ENCODE measurements around the gene DCLK1. TPM values are rescaled to one million over a fixed set of nuclear protein-coding genes. Genes with fewer than 3 reads are reported as not detected.

The DCLK1 gene
- total RNA-seq, 1 experiment from 2014 or later, result 36.2 TPM

- no peak overlapping the region for H3K14ac ChIP-seq (ENCODE audit: insufficient read depth, low read length)
- H3K27ac Mint-ChIP-seq, result peak overlapping the region in 2 of 3 experiments; percentile 16 to 31; a peak in 3 of 7 replicates
- H3K79me2 ChIP-seq (ENCODE audit: insufficient read depth, low read length), result no peaks in the 10 kb centered on the region
- no peaks in the 10 kb centered on the region for H3K27me3 Mint-ChIP-seq (ENCODE audit: low read depth)
- WGBS (ENCODE audit: extremely low coverage, insufficient read length, low lambda C conversion rate), result no CpG with 5 or more reads among the region's 7 CpGs
- H3K23ac ChIP-seq (ENCODE audit: insufficient read length, low read depth, low read length), result no peak overlapping the region
- no peak overlapping the region for H3K27ac ChIP-seq (ENCODE audit: insufficient read length, low read depth, low read length)
- H2AFZ ChIP-seq (ENCODE audit: low read length), result no peak overlapping the region
- H3K79me1 ChIP-seq (ENCODE audit: insufficient read depth, low read depth, low read length, poor library complexity, severe bottlenecking), result no peaks in the 10 kb centered on the region
- no peak overlapping the region for H2AK5ac ChIP-seq (ENCODE audit: insufficient read length, low read length)
- no peak overlapping the region for H2BK120ac ChIP-seq (ENCODE audit: low read depth, low read length, poor library complexity, severe bottlenecking)
- H2BK12ac ChIP-seq (ENCODE audit: insufficient read length, low read depth, low read length), result no peak overlapping the region
- H4K8ac ChIP-seq (replicated peaks; ENCODE audit: insufficient read length, low read depth, low read length), result no peak overlapping the region
- no peak overlapping the region for H3K18ac ChIP-seq (ENCODE audit: insufficient read length, low read depth, low read length)
- H3K56ac ChIP-seq (ENCODE audit: insufficient read length, low read depth, low read length), result no peak overlapping the region
- no peaks in the 10 kb centered on the region for H3K9me3 Mint-ChIP-seq
- no peak overlapping the region for H3K4ac ChIP-seq (ENCODE audit: low read depth, low read length)
- H4K91ac ChIP-seq (ENCODE audit: insufficient read length, low read depth, low read length), result no peak overlapping the region
- H3K23me2 ChIP-seq (ENCODE audit: insufficient read length, low read depth, low read length, poor library complexity, severe bottlenecking), result no peaks in the 10 kb centered on the region
- H3K4me2 ChIP-seq (ENCODE audit: insufficient read depth, insufficient read length, low read length), result no peak overlapping the region
- no peaks in the 10 kb centered on the region for H3K27me3 ChIP-seq (ENCODE audit: insufficient read depth, low read length)
- H3K4me1 ChIP-seq (ENCODE audit: insufficient read depth, low read length), result no peaks in the 10 kb centered on the region
- DNase-seq, result no peak
- TF ChIP-seq, protein P1, sequence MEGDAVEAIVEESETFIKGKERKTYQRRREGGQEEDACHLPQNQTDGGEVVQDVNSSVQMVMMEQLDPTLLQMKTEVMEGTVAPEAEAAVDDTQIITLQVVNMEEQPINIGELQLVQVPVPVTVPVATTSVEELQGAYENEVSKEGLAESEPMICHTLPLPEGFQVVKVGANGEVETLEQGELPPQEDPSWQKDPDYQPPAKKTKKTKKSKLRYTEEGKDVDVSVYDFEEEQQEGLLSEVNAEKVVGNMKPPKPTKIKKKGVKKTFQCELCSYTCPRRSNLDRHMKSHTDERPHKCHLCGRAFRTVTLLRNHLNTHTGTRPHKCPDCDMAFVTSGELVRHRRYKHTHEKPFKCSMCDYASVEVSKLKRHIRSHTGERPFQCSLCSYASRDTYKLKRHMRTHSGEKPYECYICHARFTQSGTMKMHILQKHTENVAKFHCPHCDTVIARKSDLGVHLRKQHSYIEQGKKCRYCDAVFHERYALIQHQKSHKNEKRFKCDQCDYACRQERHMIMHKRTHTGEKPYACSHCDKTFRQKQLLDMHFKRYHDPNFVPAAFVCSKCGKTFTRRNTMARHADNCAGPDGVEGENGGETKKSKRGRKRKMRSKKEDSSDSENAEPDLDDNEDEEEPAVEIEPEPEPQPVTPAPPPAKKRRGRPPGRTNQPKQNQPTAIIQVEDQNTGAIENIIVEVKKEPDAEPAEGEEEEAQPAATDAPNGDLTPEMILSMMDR (conservative IDR thresholded peaks at IDR 0.05), result no peak
- no peak overlapping the region for H4K5ac ChIP-seq (ENCODE audit: insufficient read length, low read depth, low read length)
- no peak overlapping the region for H3T11ph ChIP-seq (ENCODE audit: low read length)
- no peak overlapping the region for H2BK15ac ChIP-seq (ENCODE audit: low read depth, low read length)
- no peak overlapping the region for H2BK5ac ChIP-seq (ENCODE audit: insufficient read length, low read length)
- no peak overlapping the region for H3K9ac ChIP-seq (ENCODE audit: extremely low read depth, insufficient read length, low read length)
- no peak overlapping the region for H3K4me3 Mint-ChIP-seq
- no peak overlapping the region for H2BK20ac ChIP-seq (ENCODE audit: low read depth, low read length, poor library complexity, severe bottlenecking)
- no peaks in the 10 kb centered on the region for H4K20me1 ChIP-seq (ENCODE audit: control insufficient read depth, insufficient read depth, insufficient read length)
- no peaks in the 10 kb centered on the region for H3K36me3 Mint-ChIP-seq (ENCODE audit: insufficient read depth in 1 of 3, low read depth in 3 of 3)
- peaks cover 6 to 15% of the 10 kb centered on the region in 2 experiments; a peak in 3 of 4 replicates for H3K4me1 Mint-ChIP-seq
- H3K9me3 ChIP-seq (ENCODE audit: control insufficient read depth, low read depth, low read length), result no peaks in the 10 kb centered on the region
These were observed 43.7 kb upstream of the DCLK1 start for GRCh38 chr13:36174923-36175322.
